Measurements from ENCODE around the gene LYSMD2.
A peak's percentile ranks its signal among the peaks of the same experiment; 100 is the strongest.

- 0 out of 2 replicates have a peak, but pooled peaks have one; percentile 12 for TF ChIP-seq CTCF (conservative IDR thresholded peaks at IDR 0.05; ENCODE audit: low read depth, low read length)
- no peak for TF ChIP-seq EZH2 (IDR thresholded peaks at IDR 0.05; ENCODE audit: low read length, unreplicated experiment)
- TF ChIP-seq EZH2phosphoT487 (IDR thresholded peaks at IDR 0.05; ENCODE audit: borderline replicate concordance, low read length) = no peak
Measured at GRCh38 chr15:51727141-51727897, 10.1 kb downstream of the LYSMD2 start.
